KMS-11 (cell line): ENCODE results near the gene TASP1.

Experiments
- H2AFZ ChIP-seq: fragments of 200-600 bp; sonication (generic); 2 replicates; pipeline ENCODE4 v1.6.1; 2016; ENCODE audit warnings: antibody characterized with exemption, mixed run types, low read depth
- H3K27ac ChIP-seq: fragments of 200-600 bp; sonication (generic); 2 replicates; pipeline ENCODE4 v1.6.1; 2016; ENCODE audit warnings: mild to moderate bottlenecking, mixed run types
- H3K27me3 ChIP-seq: fragments of 200-600 bp; sonication (generic); 2 replicates; pipeline ENCODE4 v1.6.1; 2017; ENCODE audit warnings: mild to moderate bottlenecking, low read depth, mixed run types, moderate library complexity; ENCODE audit not compliant: insufficient read depth
- H3K36me3 ChIP-seq: fragments of 200-600 bp; sonication (generic); 2 replicates; pipeline ENCODE4 v1.6.1; 2017; ENCODE audit warnings: mild to moderate bottlenecking, mixed run types; ENCODE audit not compliant: insufficient read depth
- H3K4me1 ChIP-seq: fragments of 200-600 bp; sonication (generic); 2 replicates; pipeline ENCODE4 v1.6.1; 2016; ENCODE audit warnings: mild to moderate bottlenecking, low read depth, mixed run types; ENCODE audit not compliant: poor library complexity, severe bottlenecking
- H3K4me2 ChIP-seq: fragments of 200-600 bp; sonication (generic); 2 replicates; pipeline ENCODE4 v1.7.0; 2016; ENCODE audit warnings: mild to moderate bottlenecking, mixed run types
- H3K4me3 ChIP-seq: fragments of 200-600 bp; sonication (generic); IDR thresholded peaks from 2 replicates; pipeline ENCODE4 v1.6.1; 2017; ENCODE audit warnings: low read depth, low read length, mixed read lengths; ENCODE audit not compliant: insufficient read depth
- H3K79me2 ChIP-seq: fragments of 200-600 bp; sonication (generic); 2 replicates; pipeline ENCODE4 v1.6.1; 2016; ENCODE audit warnings: low read depth, mixed run types; ENCODE audit not compliant: insufficient read depth
- H3K9ac ChIP-seq: fragments of 200-600 bp; sonication (generic); 2 replicates; pipeline ENCODE4 v1.6.1; 2016; ENCODE audit warnings: mild to moderate bottlenecking, mixed run types
- H4K20me1 ChIP-seq: fragments of 200-600 bp; sonication (generic); 2 replicates; pipeline ENCODE4 v1.6.1; 2016; ENCODE audit warnings: mild to moderate bottlenecking, mixed run types; ENCODE audit not compliant: insufficient read depth
- CTCF ChIP-seq: fragments of 200-600 bp; sonication (generic); conservative IDR thresholded peaks from 2 replicates; pipeline ENCODE4 v1.6.1; 2017; ENCODE audit warnings: low read depth, mild to moderate bottlenecking, antibody characterized with exemption, low read length, moderate library complexity, mixed read lengths

Gene TASP1

GRCh38 chr20:13416531-13416930, 222.2 kb downstream of the TASP1 start:
- TF ChIP-seq CTCF, result no peak
- no peak overlapping the region for H3K4me2 ChIP-seq
- no peaks in the 10 kb centered on the region for H4K20me1 ChIP-seq
- no peaks in the 10 kb centered on the region for H3K27me3 ChIP-seq
- no peaks in the 10 kb centered on the region for H3K79me2 ChIP-seq
- no peaks in the 10 kb centered on the region for H3K36me3 ChIP-seq
- no peak overlapping the region for H3K4me3 ChIP-seq
- H3K9ac ChIP-seq, result no peak overlapping the region
- no peak overlapping the region for H2AFZ ChIP-seq
- H3K4me1 ChIP-seq, result no peaks in the 10 kb centered on the region
- no peak overlapping the region for H3K27ac ChIP-seq

- Histone ChIP-seq H3K4me1 (no peaks in the 10 kb centered on the region), H3K36me3 (no peaks in the 10 kb centered on the region), H3K9ac (no peak overlapping the region), H3K79me2 (no peaks in the 10 kb centered on the region), H3K4me3 (no peak overlapping the region), H3K27me3 (no peaks in the 10 kb centered on the region), H2AFZ (no peak overlapping the region), H3K4me2 (no peak overlapping the region), H4K20me1 (no peaks in the 10 kb centered on the region), H3K27ac (no peak overlapping the region)
- TF ChIP-seq CTCF, result no peak
These were observed 225.8 kb downstream of the TASP1 start for GRCh38 chr20:13412806-13413445.

DNA sequence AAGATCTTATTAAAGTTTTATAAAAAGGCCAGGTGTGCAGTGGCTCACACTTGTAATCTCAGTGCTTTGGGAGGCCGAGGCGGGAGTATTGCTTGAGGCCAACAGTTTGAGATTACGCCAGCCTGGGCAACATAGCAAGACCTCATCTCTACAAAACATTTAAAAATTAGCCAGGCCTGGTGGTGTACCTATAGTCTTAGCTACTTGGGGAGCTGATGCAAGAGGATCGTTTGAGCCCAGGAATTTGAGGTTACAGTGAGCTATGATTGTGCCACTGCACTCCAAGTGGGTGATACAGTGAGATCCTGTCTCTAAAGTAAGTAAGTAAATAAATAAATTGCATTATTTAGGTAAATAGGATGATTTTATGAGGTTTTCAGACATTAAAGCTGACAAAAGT, 234.4 kb downstream of the TASP1 start:
- Histone ChIP-seq H3K4me3 (no peak overlapping the region), H3K9ac (no peak overlapping the region), H3K27ac (no peak overlapping the region), H3K4me1 (no peaks in the 10 kb centered on the region), H3K79me2 (no peaks in the 10 kb centered on the region), H2AFZ (no peak overlapping the region), H3K4me2 (no peak overlapping the region), H3K36me3 (no peaks in the 10 kb centered on the region), H3K27me3 (no peaks in the 10 kb centered on the region), H4K20me1 (no peaks in the 10 kb centered on the region)
- TF ChIP-seq CTCF, result no peak

DNA sequence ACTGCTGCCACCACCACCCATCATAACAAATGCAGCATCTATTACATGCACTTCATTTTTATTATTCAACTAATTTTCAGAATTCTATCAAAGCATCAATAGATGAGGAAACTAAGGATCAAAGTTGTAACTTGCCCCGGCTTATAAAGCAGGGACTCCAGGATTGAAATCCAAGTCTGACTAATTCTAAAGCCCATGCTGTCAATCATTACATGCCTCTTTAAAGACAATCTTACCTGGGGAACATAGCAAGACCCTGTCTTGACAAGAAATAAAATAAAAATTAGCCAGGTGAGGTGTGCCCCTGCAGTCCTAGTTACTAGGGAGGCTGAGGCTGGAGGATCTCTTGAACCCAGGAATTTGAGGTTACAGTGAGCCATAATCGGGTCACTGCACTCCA, 235.3 kb downstream of the TASP1 start:
- Histone ChIP-seq H3K79me2 (no peaks in the 10 kb centered on the region), H3K4me2 (no peak overlapping the region), H3K27me3 (no peaks in the 10 kb centered on the region), H3K36me3 (no peaks in the 10 kb centered on the region), H2AFZ (no peak overlapping the region), H3K27ac (no peak overlapping the region), H4K20me1 (no peaks in the 10 kb centered on the region), H3K4me3 (no peak overlapping the region), H3K4me1 (no peaks in the 10 kb centered on the region), H3K9ac (no peak overlapping the region)
- no peak for TF ChIP-seq CTCF
